CD8-positive, alpha-beta memory T cell (primary cell): Measurements from ENCODE around the gene ADCY4. TPM values are rescaled to one million over a fixed set of nuclear protein-coding genes. Genes with fewer than 3 reads are reported as not detected.

Experiments used
- CTCF ChIA-PET: fragments of 350-600 bp; sonication (Branson Sonifier 250); formaldehyde crosslinking; loops from one replicate; lab custom pipeline; 2021; ENCODE audit warnings: antibody characterized with exemption; lab: Charles Lee
- POLR2A ChIA-PET: fragments of 350-600 bp; sonication (Branson Sonifier 250); formaldehyde crosslinking; loops from one replicate; lab custom pipeline; 2021; ENCODE audit warnings: antibody characterized with exemption; lab: Charles Lee
- DNase-seq, 5 donors: peaks; one replicate each; pipeline versions ENCODE4 v3.0.0 to v3.0.0-alpha.2; 2020 to 2022; ENCODE audit warnings: mixed read lengths in 1 of 5
- H3K27ac ChIP-seq: one replicate; pipeline ENCODE4 v1.7.0; 2013; ENCODE audit warnings: low read depth, mild to moderate bottlenecking, low read length, moderate library complexity
- H3K27me3 ChIP-seq: 2 replicates; pipeline ENCODE4 v1.7.0; 2013; ENCODE audit warnings: low read length, mild to moderate bottlenecking; ENCODE audit not compliant: insufficient read depth, poor library complexity, severe bottlenecking
- H3K36me3 ChIP-seq: 2 replicates; pipeline ENCODE4 v1.7.0; 2013; ENCODE audit warnings: mild to moderate bottlenecking, low read length, moderate library complexity; ENCODE audit not compliant: insufficient read depth
- H3K4me1 ChIP-seq: 2 replicates; pipeline ENCODE4 v1.7.0; 2013; ENCODE audit warnings: mild to moderate bottlenecking, low read length, moderate library complexity; ENCODE audit not compliant: insufficient read depth
- H3K4me3 ChIP-seq: 2 replicates; pipeline ENCODE4 v1.7.0; 2013; ENCODE audit warnings: mild to moderate bottlenecking, low read length
- H3K9me3 ChIP-seq: 2 replicates; pipeline ENCODE4 v1.7.0; 2013; ENCODE audit warnings: mild to moderate bottlenecking, low read length
- H3K27ac Mint-ChIP-seq, 8 donors: one replicate each; pipeline ENCODE4 v1.8.0; 2020 to 2021; ENCODE audit warnings: mixed read lengths in 8 of 8, mild to moderate bottlenecking in 6 of 8, inconsistent platforms in 3 of 8, moderate library complexity in 3 of 8
- H3K27me3 Mint-ChIP-seq, 2 donors: one replicate each; pipeline ENCODE4 v1.8.0; 2020 to 2021; ENCODE audit warnings: mixed read lengths in 2 of 2, mild to moderate bottlenecking in 1 of 2, moderate library complexity in 1 of 2
- H3K36me3 Mint-ChIP-seq, 3 donors: one replicate each; pipeline ENCODE4 v1.8.0; 2020 to 2021; ENCODE audit warnings: mixed read lengths in 3 of 3, inconsistent platforms in 1 of 3, mild to moderate bottlenecking in 1 of 3
- H3K4me1 Mint-ChIP-seq, 3 donors: one replicate each; pipeline ENCODE4 v1.8.0; 2020 to 2021; ENCODE audit warnings: mixed read lengths in 3 of 3, inconsistent platforms in 1 of 3, mild to moderate bottlenecking in 1 of 3
- H3K4me3 Mint-ChIP-seq, 7 donors: one replicate each; pipeline ENCODE4 v1.8.0; 2020 to 2021; ENCODE audit warnings: mixed read lengths in 7 of 7, mild to moderate bottlenecking in 6 of 7, moderate library complexity in 4 of 7, inconsistent platforms in 2 of 7
- H3K9me3 Mint-ChIP-seq, 5 donors: one replicate each; pipeline ENCODE4 v1.8.0; 2020 to 2022; ENCODE audit warnings: mixed read lengths in 5 of 5, mild to moderate bottlenecking in 3 of 5, moderate library complexity in 2 of 5, inconsistent platforms in 1 of 5
- polyA plus RNA-seq: library from polyadenylated mRNA; unstranded; fragments of 300-500 nt; fragmentation: Illumina TruSeq; gene quantifications from one replicate; pipeline ENCODE4 v1.2.3, GENCODE V29; 2021
- total RNA-seq, 2 experiments: library from RNA; stranded (reverse); gene quantifications; one replicate each; pipeline ENCODE4 v1.2.3, GENCODE V29; 2021

The ADCY4 gene
- total and polyA plus RNA-seq, 3 experiments from 2014 or later: 0.64 to 1.5 (median 0.84) TPM

DNA sequence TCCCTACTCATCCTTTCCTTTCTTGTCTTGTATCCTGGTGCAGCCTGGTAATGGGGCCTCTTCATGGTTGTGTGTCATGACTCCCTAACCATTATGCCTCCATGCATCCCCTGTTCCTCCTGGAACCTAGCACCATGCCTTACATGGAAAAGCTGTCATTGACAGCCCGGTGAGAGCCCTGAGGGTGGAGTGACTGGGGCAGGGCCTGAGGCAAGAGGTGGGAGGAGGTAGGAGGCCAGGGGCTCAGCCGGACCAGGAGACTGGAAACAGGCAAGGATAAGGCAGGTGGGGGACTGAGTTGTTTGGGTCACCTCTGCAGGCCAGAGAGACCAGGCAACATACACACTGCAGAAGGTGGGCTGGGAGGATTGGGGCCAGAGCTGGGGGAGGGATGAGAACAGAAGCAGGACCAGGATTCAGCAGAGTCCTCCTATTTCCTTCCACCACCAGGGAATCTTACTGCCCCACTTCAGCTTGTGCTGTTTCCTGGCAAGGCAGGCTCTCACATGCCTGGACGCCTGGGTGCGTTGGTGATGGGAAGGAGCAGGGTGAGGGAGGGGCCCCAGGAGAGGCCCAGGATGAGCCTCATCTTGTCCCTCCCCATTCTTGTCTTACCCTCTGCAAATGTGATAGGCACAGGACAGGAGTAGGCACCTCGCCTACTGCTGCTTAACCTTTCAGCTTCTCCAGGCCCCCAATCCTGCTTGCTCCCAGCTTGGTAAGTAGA lies 25.2 kb downstream of the ADCY4 start, which contains the start of gene LTB4R2:
LTB4R2 (plus strand) TSS at position 603 of the 727 bp plus-strand sequence. CDS start 525 bp downstream, outside the sequence.
- CTCF ChIA-PET: interaction anchor here (0.9 to 17.7 kb wide), 17 partner anchors 9 to 251 kb away, joined by 3 to 265 read pairs (median 7); partner anchors contain the start of genes ADCY4, CBLN3, CHMP4A and DHRS1
- DNase-seq: no peak
- POLR2A ChIA-PET: interaction anchor here (1.5 to 3.5 kb wide), 6 partner anchors 10 to 121 kb away, joined by 3 to 26 read pairs (median 12); partner anchors contain the start of genes CBLN3, DHRS1, KHNYN and NOP9
- Mint-ChIP-seq H3K27me3 (peaks cover 0 to 2% of the 10 kb centered on the region in 2 donors), H3K36me3 (peaks cover 0 to 37% (median 16%) of the 10 kb centered on the region in 3 donors), H3K4me3 (peak within 1 kb of the TSS; percentile 79 to 88 (median 84)), H3K9me3 (no peaks in the 10 kb centered on the region), H3K4me1 (peaks cover 58 to 66% (median 59%) of the 10 kb centered on the region in 3 donors), H3K27ac (peak within 1 kb of the TSS; percentile 89 to 98 (median 96))
- Histone ChIP-seq H3K9me3 (no peaks in the 10 kb centered on the region), H3K27ac (peak within 1 kb of the TSS; percentile 69), H3K36me3 (peaks cover 22% of the 10 kb centered on the region), H3K27me3 (no peaks in the 10 kb centered on the region), H3K4me3 (peak within 1 kb of the TSS; percentile 58), H3K4me1 (peaks cover 59% of the 10 kb centered on the region)

DNA sequence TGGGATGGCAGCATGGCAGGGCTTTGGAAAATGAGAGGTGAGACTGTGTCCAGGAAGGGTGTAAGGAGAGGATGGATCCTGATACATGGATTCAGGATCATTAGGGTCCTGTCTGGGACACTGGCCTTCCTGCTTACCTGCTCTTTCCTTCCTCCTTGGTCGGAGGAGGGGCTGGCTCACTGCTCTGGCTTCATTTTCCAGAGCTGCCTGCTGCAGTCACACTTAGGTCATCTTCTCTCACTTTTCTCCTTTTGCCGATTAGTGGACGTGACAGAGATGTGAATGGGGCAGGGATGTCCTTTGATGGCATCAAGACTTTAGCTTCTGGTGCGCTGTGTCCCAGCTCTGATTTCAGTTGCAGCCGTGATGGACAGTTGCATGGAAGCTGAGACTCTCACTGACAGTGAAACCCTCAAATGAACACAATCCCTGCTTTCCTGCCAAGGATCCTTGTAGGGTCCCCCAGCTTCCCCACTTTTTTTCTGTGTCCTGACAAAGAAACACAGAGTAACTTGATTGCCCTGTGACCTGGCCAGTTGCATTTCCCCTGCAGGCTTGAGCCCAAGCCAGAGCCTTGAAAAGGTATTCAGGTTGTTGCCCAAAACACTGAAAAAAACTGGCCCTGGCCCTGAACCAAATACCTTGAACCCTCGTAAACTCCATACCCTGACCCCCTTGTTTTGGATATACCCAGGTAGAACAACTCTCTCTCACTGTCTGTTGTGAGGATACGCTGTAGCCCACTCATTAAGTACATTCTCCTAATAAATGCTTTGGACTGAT lies 26.3 kb downstream of the ADCY4 start:
- Histone ChIP-seq H3K4me1 (peaks cover 48% of the 10 kb centered on the region), H3K36me3 (peaks cover 33% of the 10 kb centered on the region), H3K27me3 (no peaks in the 10 kb centered on the region), H3K4me3 (no peak overlapping the region), H3K9me3 (no peaks in the 10 kb centered on the region), H3K27ac (no peak overlapping the region)
- Mint-ChIP-seq H3K4me3 (peak overlapping the region in 4 of 7 donors; percentile 25 to 48 (median 29)), H3K4me1 (peaks cover 46 to 54% (median 47%) of the 10 kb centered on the region in 3 donors), H3K9me3 (no peaks in the 10 kb centered on the region), H3K27ac (peak overlapping the region; percentile 84 to 96 (median 91)), H3K36me3 (peaks cover 0 to 49% (median 22%) of the 10 kb centered on the region in 3 donors), H3K27me3 (peaks cover 0 to 2% of the 10 kb centered on the region in 2 donors)
- POLR2A ChIA-PET: interaction anchor here (1.1 to 1.4 kb wide), 3 partner anchors 66 to 121 kb away, joined by 4 to 6 read pairs (median 5); partner anchors contain the start of genes CBLN3, KHNYN, MDP1 and TINF2
- no peak for DNase-seq
- CTCF ChIA-PET: interaction anchor here (0.6 to 17.7 kb wide), 30 partner anchors 8 to 194 kb away, joined by 3 to 265 read pairs (median 4); partner anchors contain the start of genes ADCY4, CBLN3, CHMP4A and DCAF11

DNA sequence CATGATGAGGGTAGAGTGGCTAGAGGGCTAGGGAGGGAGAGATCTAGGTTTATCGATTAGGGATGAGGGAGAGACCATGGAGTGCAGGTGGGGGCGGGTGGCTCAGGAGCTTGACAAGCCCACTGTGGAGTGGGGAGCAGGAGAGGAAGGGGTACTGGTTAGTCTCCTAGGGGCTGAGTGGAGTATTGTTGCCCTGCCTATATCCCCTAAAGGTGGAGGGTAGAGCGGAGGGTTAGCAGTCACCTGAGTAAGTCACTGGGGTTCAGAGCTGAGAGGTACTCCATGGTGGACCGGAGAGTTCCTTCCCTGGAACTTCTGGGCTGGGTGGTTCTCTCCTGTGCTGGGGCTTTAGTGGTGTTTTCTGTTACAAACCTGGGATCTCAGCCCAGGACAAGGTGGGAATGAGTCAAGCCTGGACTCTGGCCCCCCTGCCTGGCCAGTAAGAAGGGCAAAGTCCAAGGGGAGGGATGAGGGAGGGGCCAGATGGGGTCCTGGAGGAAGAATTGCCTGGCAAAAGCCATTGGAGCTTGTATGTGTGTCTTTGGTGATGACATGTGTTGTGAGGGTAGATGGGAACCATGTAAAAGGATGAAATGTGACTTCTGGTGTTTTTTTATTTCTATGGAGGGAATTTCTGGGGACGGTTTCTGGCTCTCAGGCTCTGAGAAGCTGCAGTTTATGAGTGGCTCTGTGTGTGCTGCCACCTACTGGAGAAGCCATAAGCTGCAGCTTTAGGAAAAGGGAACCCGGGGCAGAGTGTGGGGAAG lies 27.1 kb downstream of the ADCY4 start, which contains the start of gene CIDEB:
CIDEB (minus strand) TSS at position 403 of the 767 bp plus-strand sequence; CDS start at position 284, 119 bp downstream.
- Mint-ChIP-seq H3K36me3 (peaks cover 3 to 56% (median 22%) of the 10 kb centered on the region in 3 donors), H3K27ac (peak within 1 kb of the TSS; percentile 6 to 96 (median 91)), H3K4me1 (peaks cover 38 to 47% (median 40%) of the 10 kb centered on the region in 3 donors), H3K4me3 (peak within 1 kb of the TSS in 4 of 7 donors; percentile 22 to 74 (median 29)), H3K9me3 (no peaks in the 10 kb centered on the region), H3K27me3 (no peaks in the 10 kb centered on the region)
- H3K4me3 ChIP-seq: no peak within 1 kb of the TSS
- ChIA-PET POLR2A (interaction anchor here (1.1 to 1.4 kb wide), 4 partner anchors 22 to 122 kb away, joined by 3 to 6 read pairs (median 4); partner anchors contain the start of genes CBLN3, KHNYN, MDP1 and TINF2), CTCF (interaction anchor here (0.7 to 17.7 kb wide), 29 partner anchors 8 to 250 kb away, joined by 3 to 265 read pairs (median 4); partner anchors contain the start of genes ADCY4, CBLN3, CHMP4A and DCAF11)
- no peak within 1 kb of the TSS for H3K27ac ChIP-seq
- H3K4me1 ChIP-seq: peaks cover 40% of the 10 kb centered on the region
- peaks cover 41% of the 10 kb centered on the region for H3K36me3 ChIP-seq
- no peaks in the 10 kb centered on the region for H3K9me3 ChIP-seq
- DNase-seq: peak; percentile 38 to 71 (median 45)
- H3K27me3 ChIP-seq: no peaks in the 10 kb centered on the region

DNA sequence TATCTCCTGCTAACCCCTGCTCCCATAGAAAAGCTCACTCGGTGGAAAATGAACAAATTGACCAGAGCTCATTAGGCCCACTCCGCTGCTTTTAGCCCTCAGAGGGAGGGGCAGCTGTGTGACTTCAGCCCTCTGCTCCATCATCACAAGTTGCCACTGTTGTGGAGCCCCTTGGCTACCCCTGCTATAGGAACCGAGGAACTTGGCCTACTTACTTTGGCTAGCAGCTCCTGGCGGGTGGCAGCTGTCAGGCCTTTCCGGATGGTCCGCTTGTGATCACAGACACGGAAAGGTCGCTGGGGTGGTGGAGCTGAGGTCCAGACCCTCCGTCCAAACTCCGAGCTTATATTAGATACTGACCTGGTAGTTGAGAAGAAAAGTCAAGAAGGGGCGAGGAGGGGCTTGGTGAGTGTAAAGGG lies 27.7 kb downstream of the ADCY4 start:
- no peaks in the 10 kb centered on the region for H3K27me3 ChIP-seq
- CTCF ChIA-PET: interaction anchor here (1.2 to 17.7 kb wide), 16 partner anchors 7 to 249 kb away, joined by 3 to 265 read pairs (median 11); partner anchors contain the start of genes ADCY4, CBLN3, CHMP4A and DCAF11
- H3K9me3 ChIP-seq: no peaks in the 10 kb centered on the region
- Mint-ChIP-seq H3K36me3 (peaks cover 5 to 62% (median 24%) of the 10 kb centered on the region in 3 donors), H3K4me1 (peaks cover 32 to 44% (median 36%) of the 10 kb centered on the region in 3 donors), H3K27ac (peak overlapping the region in 6 of 8 donors; percentile 27 to 93 (median 82)), H3K4me3 (peak overlapping the region in 1 of 7 donors; percentile 74), H3K27me3 (no peaks in the 10 kb centered on the region), H3K9me3 (no peaks in the 10 kb centered on the region)
- H3K36me3 ChIP-seq: peaks cover 47% of the 10 kb centered on the region
- no peak overlapping the region for H3K4me3 ChIP-seq
- no peak overlapping the region for H3K27ac ChIP-seq
- peaks cover 34% of the 10 kb centered on the region for H3K4me1 ChIP-seq
- POLR2A ChIA-PET: interaction anchor here (1.1 kb wide), 1 partner anchor 22 kb away, joined by 3 read pairs; no protein-coding TSS in a partner anchor
- no peak for DNase-seq

DNA sequence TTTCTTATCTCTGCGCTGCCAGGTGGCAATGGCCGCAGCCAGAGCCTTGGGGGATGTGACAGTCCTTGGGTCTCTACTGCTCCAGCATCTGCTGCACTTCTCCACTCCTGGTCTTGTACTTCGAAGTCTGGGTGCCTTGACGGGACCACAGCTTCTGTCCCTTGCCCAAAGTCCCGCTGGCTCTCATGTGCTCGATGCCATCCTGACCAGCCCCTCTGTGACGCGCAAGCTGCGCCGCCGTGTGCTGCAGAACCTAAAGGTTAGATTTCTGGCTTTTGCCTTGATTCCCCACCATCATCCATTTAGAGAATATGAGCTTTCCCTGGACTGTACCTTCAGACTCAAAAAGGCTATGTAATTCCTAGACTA lies 30.9 kb downstream of the ADCY4 start:
- no peaks in the 10 kb centered on the region for H3K9me3 Mint-ChIP-seq
- Histone ChIP-seq H3K4me1 (peaks cover 31% of the 10 kb centered on the region), H3K36me3 (peaks cover 56% of the 10 kb centered on the region), H3K9me3 (no peaks in the 10 kb centered on the region), H3K4me3 (no peak overlapping the region), H3K27me3 (no peaks in the 10 kb centered on the region), H3K27ac (no peak overlapping the region)
- H3K27ac Mint-ChIP-seq: peak overlapping the region in 2 of 8 donors; percentile 79 to 87
- peaks cover 33 to 49% (median 43%) of the 10 kb centered on the region in 3 donors for H3K4me1 Mint-ChIP-seq
- peak overlapping the region in 1 of 7 donors; percentile 60 for H3K4me3 Mint-ChIP-seq
- POLR2A ChIA-PET: interaction anchor here (1.2 kb wide), 1 partner anchor 126 kb away, joined by 3 read pairs; the partner anchor contains the start of gene KHNYN
- no peaks in the 10 kb centered on the region for H3K27me3 Mint-ChIP-seq
- peaks cover 5 to 82% (median 27%) of the 10 kb centered on the region in 3 donors for H3K36me3 Mint-ChIP-seq
- DNase-seq: no peak
- CTCF ChIA-PET: interaction anchor here (0.5 to 17.7 kb wide), 3 partner anchors 24 to 106 kb away, joined by 3 to 265 read pairs (median 151); partner anchors contain the start of genes ADCY4 and TINF2

DNA sequence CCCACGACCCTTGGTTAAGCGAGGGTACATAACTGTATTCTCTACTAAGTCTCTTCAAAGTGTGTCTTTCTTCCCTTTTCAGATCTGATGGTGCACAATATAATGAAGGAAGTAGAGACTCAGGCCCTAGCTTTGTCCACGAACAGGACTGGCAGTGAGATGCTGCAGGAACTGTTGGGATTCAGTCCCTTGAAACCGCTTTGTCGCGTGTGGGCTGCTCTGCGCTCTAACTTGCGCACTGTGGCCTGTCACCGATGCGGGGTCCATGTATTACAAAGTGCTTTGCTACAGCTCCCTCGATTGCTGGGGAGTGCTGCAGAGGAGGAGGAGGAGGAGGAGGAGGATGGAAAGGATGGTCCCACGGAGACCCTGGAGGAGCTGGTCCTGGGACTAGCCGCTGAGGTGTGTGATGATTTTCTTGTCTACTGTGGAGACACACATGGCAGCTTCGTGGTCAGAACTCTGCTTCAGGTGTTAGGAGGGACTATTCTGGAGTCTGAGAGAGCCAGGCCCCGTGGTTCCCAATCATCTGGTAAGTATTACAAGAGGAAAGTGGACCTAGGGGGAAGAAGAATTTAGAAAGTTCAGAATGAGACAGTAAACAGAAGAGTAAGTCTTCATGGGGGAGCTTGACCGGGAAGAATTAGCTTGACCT lies 34.4 kb downstream of the ADCY4 start:
- Histone ChIP-seq H3K36me3 (peaks cover 52% of the 10 kb centered on the region), H3K27me3 (no peaks in the 10 kb centered on the region), H3K4me3 (peak overlapping the region; percentile 83), H3K4me1 (peaks cover 47% of the 10 kb centered on the region), H3K27ac (peak overlapping the region; percentile 79), H3K9me3 (no peaks in the 10 kb centered on the region)
- peak overlapping the region; percentile 94 to 99 (median 96) for H3K27ac Mint-ChIP-seq
- H3K4me3 Mint-ChIP-seq: peak overlapping the region; percentile 89 to 97 (median 92)
- peaks cover 41 to 59% (median 54%) of the 10 kb centered on the region in 3 donors for H3K4me1 Mint-ChIP-seq
- no peaks in the 10 kb centered on the region for H3K9me3 Mint-ChIP-seq
- H3K36me3 Mint-ChIP-seq: peaks cover 10 to 71% (median 25%) of the 10 kb centered on the region in 3 donors
- POLR2A ChIA-PET: interaction anchor here (0.9 to 4.4 kb wide), 9 partner anchors 10 to 186 kb away, joined by 3 to 30 read pairs (median 6); partner anchors contain the start of genes CBLN3, DCAF11, KHNYN and LTB4R
- no peak for DNase-seq
- H3K27me3 Mint-ChIP-seq: no peaks in the 10 kb centered on the region
- CTCF ChIA-PET: interaction anchor here (1.1 to 17.7 kb wide), 9 partner anchors 9 to 140 kb away, joined by 3 to 265 read pairs (median 6); partner anchors contain the start of genes ADCY4, CIDEB, IRF9 and LTB4R
